ENCODE measurements around the gene WIPF2. TPM values are rescaled to one million over a fixed set of nuclear protein-coding genes. Genes with fewer than 3 reads are reported as not detected.

The WIPF2 gene
- polyA plus RNA-seq, 2 of the 4 experiments (the other 2 are of a cell fraction), result 13.8 to 21.5 TPM

DNA sequence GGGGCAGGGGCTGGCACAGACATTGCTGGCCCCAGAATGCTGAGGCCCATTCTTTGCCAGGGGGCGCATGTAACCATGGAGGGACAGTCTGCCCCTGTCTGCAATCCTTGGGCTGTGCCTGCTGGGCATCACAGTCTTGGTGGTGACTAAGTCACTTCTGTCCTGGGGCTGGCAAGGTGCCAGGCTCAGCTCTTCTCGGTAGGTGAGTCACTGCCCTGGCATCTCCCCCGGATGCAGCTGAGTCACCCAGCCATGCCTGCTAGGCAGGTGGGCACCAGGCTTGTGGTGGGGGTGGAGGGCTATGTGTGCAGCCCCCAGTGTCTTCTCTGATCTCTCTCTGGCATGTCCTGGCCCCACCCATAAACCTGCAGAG lies 95.5 kb downstream of the WIPF2 start (continued):
- TF ChIP-seq, protein P1, sequence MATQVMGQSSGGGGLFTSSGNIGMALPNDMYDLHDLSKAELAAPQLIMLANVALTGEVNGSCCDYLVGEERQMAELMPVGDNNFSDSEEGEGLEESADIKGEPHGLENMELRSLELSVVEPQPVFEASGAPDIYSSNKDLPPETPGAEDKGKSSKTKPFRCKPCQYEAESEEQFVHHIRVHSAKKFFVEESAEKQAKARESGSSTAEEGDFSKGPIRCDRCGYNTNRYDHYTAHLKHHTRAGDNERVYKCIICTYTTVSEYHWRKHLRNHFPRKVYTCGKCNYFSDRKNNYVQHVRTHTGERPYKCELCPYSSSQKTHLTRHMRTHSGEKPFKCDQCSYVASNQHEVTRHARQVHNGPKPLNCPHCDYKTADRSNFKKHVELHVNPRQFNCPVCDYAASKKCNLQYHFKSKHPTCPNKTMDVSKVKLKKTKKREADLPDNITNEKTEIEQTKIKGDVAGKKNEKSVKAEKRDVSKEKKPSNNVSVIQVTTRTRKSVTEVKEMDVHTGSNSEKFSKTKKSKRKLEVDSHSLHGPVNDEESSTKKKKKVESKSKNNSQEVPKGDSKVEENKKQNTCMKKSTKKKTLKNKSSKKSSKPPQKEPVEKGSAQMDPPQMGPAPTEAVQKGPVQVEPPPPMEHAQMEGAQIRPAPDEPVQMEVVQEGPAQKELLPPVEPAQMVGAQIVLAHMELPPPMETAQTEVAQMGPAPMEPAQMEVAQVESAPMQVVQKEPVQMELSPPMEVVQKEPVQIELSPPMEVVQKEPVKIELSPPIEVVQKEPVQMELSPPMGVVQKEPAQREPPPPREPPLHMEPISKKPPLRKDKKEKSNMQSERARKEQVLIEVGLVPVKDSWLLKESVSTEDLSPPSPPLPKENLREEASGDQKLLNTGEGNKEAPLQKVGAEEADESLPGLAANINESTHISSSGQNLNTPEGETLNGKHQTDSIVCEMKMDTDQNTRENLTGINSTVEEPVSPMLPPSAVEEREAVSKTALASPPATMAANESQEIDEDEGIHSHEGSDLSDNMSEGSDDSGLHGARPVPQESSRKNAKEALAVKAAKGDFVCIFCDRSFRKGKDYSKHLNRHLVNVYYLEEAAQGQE (IDR thresholded peaks at IDR 0.05), result no peak
- no peak for TF ChIP-seq RARB (CRISPR knock-in tag; IDR thresholded peaks at IDR 0.05)
- TF ChIP-seq, protein P2, sequence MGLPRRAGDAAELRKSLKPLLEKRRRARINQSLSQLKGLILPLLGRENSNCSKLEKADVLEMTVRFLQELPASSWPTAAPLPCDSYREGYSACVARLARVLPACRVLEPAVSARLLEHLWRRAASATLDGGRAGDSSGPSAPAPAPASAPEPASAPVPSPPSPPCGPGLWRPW (IDR thresholded peaks at IDR 0.05), result no peak
- TF ChIP-seq NFE2L2 (conservative IDR thresholded peaks at IDR 0.05; ENCODE audit: low read length), result peak; percentile 48; the same call in 1 of the 2 replicates
- TF ChIP-seq NR3C1 (IDR thresholded peaks at IDR 0.05), result no peak
- TF ChIP-seq TFCP2L1 (CRISPR knock-in tag; IDR thresholded peaks at IDR 0.05), result no peak
- TF ChIP-seq, protein P3, sequence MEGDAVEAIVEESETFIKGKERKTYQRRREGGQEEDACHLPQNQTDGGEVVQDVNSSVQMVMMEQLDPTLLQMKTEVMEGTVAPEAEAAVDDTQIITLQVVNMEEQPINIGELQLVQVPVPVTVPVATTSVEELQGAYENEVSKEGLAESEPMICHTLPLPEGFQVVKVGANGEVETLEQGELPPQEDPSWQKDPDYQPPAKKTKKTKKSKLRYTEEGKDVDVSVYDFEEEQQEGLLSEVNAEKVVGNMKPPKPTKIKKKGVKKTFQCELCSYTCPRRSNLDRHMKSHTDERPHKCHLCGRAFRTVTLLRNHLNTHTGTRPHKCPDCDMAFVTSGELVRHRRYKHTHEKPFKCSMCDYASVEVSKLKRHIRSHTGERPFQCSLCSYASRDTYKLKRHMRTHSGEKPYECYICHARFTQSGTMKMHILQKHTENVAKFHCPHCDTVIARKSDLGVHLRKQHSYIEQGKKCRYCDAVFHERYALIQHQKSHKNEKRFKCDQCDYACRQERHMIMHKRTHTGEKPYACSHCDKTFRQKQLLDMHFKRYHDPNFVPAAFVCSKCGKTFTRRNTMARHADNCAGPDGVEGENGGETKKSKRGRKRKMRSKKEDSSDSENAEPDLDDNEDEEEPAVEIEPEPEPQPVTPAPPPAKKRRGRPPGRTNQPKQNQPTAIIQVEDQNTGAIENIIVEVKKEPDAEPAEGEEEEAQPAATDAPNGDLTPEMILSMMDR (IDR thresholded peaks at IDR 0.05), result peak; percentile 14; the same call in 1 of the 3 replicates
- TF ChIP-seq ZNF302 (CRISPR knock-in tag; IDR thresholded peaks at IDR 0.05), result no peak
- no peak for TF ChIP-seq CHD4 (IDR thresholded peaks at IDR 0.05; ENCODE audit: borderline replicate concordance)
- peak; percentile 98 for TF ChIP-seq JUNB (IDR thresholded peaks at IDR 0.05)
- TF ChIP-seq BHLHE40 (IDR thresholded peaks at IDR 0.05; ENCODE audit: low read depth, low read length), result no peak
- peak; percentile 86 for TF ChIP-seq MAFK (IDR thresholded peaks at IDR 0.05; ENCODE audit: partially characterized antibody)
- TF ChIP-seq FOXS1 (CRISPR knock-in tag; IDR thresholded peaks at IDR 0.05), result no peak
- no peak for TF ChIP-seq EHF (CRISPR knock-in tag; IDR thresholded peaks at IDR 0.05)
- no peak for TF ChIP-seq PHF8 (IDR thresholded peaks at IDR 0.05; ENCODE audit: borderline replicate concordance, low read depth)
- no peak for TF ChIP-seq POLR2AphosphoS2 (conservative IDR thresholded peaks at IDR 0.05; ENCODE audit: low read length)
- TF ChIP-seq HOXB5 (CRISPR knock-in tag; IDR thresholded peaks at IDR 0.05), result no peak
- TF ChIP-seq, protein P4, sequence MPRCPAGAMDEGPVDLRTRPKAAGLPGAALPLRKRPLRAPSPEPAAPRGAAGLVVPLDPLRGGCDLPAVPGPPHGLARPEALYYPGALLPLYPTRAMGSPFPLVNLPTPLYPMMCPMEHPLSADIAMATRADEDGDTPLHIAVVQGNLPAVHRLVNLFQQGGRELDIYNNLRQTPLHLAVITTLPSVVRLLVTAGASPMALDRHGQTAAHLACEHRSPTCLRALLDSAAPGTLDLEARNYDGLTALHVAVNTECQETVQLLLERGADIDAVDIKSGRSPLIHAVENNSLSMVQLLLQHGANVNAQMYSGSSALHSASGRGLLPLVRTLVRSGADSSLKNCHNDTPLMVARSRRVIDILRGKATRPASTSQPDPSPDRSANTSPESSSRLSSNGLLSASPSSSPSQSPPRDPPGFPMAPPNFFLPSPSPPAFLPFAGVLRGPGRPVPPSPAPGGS (IDR thresholded peaks at IDR 0.05), result 0 out of 3 replicates have a peak, but pooled peaks have one; percentile 36
- TF ChIP-seq RFX5 (IDR thresholded peaks at IDR 0.05), result no peak
- TF ChIP-seq, protein P5, sequence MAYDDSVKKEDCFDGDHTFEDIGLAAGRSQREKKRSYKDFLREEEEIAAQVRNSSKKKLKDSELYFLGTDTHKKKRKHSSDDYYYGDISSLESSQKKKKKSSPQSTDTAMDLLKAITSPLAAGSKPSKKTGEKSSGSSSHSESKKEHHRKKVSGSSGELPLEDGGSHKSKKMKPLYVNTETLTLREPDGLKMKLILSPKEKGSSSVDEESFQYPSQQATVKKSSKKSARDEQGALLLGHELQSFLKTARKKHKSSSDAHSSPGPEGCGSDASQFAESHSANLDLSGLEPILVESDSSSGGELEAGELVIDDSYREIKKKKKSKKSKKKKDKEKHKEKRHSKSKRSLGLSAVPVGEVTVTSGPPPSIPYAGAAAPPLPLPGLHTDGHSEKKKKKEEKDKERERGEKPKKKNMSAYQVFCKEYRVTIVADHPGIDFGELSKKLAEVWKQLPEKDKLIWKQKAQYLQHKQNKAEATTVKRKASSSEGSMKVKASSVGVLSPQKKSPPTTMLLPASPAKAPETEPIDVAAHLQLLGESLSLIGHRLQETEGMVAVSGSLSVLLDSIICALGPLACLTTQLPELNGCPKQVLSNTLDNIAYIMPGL (CRISPR knock-in tag; IDR thresholded peaks at IDR 0.05; ENCODE audit: borderline replicate concordance), result no peak
- TF ChIP-seq, protein P6, sequence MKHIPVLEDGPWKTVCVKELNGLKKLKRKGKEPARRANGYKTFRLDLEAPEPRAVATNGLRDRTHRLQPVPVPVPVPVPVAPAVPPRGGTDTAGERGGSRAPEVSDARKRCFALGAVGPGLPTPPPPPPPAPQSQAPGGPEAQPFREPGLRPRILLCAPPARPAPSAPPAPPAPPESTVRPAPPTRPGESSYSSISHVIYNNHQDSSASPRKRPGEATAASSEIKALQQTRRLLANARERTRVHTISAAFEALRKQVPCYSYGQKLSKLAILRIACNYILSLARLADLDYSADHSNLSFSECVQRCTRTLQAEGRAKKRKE (CRISPR knock-in tag; IDR thresholded peaks at IDR 0.05; ENCODE audit: low read depth), result no peak
- peak in 1 of 2 experiments; percentile 47; a peak in 1 of 5 replicates for TF ChIP-seq RAD21 (conservative IDR thresholded peaks at IDR 0.05 in 1 of 2, IDR thresholded peaks at IDR 0.05 in 1 of 2)
- TF ChIP-seq, protein P7, sequence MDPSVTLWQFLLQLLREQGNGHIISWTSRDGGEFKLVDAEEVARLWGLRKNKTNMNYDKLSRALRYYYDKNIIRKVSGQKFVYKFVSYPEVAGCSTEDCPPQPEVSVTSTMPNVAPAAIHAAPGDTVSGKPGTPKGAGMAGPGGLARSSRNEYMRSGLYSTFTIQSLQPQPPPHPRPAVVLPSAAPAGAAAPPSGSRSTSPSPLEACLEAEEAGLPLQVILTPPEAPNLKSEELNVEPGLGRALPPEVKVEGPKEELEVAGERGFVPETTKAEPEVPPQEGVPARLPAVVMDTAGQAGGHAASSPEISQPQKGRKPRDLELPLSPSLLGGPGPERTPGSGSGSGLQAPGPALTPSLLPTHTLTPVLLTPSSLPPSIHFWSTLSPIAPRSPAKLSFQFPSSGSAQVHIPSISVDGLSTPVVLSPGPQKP (IDR thresholded peaks at IDR 0.05; ENCODE audit: low read depth, low read length), result no peak
- TF ChIP-seq HOXB13 (CRISPR knock-in tag; IDR thresholded peaks at IDR 0.05; ENCODE audit: low read depth), result no peak
- TF ChIP-seq HEYL (CRISPR knock-in tag; IDR thresholded peaks at IDR 0.05), result no peak
- TF ChIP-seq, protein P8, sequence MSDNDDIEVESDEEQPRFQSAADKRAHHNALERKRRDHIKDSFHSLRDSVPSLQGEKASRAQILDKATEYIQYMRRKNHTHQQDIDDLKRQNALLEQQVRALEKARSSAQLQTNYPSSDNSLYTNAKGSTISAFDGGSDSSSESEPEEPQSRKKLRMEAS (IDR thresholded peaks at IDR 0.05), result peak; percentile 94
- TF ChIP-seq JUN (IDR thresholded peaks at IDR 0.05), result peak; percentile 89 to 98
